ENCODE results near the gene SUSD6.
"Not testable (repeated sequence)": the region's sequence is repeated elsewhere in the genome, so short reads cannot be mapped to it uniquely, and the experiment has no call there.

Gene SUSD6

DNA sequence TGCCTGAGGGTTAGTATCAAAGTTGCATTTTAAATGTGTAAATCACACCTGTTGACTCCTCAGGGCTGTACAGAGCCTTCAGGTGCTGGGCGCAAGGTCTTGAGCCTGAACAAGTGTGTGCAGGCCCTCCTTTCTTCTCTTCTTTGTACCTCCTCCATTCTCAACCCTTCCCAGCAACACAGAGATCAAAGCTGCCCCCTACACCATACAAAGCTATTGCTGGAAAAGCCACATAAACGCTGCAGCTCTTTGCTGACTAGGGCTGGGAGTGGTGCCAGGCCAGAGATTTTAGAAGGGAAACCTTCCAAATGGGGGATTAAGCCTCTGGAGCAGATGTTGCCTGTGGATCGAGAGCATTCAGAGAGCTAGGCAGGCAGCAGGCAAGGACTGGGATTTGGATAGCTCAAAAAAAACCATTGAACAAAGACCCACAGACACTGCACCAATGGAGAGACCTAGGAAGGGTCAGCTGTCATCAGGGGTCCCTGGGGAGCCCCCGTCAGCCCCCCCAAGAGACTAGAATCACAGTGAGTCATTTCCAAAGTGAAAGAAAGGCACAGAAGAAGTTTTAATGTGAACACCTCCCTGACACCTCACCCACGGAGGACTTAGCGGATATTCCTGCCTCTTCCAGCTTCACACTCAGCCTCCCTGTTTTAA, 18.2 kb upstream of the SUSD6 start:
- DNase-seq = no peak

DNA sequence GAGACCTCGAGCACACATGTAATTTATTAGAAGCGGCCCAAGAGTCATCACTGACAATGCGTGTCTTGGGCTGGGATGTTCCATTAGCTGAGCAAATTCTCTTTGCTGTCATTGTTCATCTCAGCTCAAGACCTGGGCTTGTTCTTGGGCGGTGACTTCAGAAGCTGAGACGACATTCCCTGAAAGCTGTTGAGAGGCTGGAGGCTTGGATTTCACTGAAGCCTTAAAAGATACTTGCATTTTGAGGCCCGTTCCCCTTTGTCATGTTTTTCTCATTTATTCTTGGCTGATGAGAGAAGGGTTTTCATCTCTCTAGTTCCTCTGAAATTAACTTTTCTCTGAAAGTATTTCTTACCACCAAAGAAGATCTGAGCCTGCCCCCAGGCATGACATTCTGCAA, 16.6 kb upstream of the SUSD6 start:
- DNase-seq = no peak

DNA sequence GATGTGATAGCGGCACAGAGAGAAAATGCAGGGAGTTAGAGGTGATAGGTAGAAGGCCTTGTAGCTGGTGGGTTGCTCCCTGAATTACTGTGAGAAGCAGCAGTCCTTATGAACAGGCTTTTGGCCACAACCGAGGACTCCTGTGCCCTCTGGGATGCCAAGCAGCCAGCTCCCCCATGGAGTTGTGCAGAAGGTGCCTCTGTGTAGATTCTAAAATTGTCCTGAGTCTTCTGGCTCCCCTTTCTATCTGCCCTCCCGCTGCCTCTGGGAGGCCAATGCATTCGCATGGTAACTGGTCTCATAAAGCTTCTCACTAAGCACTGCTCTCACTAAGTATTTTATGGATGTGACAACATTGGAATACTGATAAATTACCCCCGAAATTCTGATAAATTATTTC, 16.1 kb upstream of the SUSD6 start:
- DNase-seq = no peak

DNA sequence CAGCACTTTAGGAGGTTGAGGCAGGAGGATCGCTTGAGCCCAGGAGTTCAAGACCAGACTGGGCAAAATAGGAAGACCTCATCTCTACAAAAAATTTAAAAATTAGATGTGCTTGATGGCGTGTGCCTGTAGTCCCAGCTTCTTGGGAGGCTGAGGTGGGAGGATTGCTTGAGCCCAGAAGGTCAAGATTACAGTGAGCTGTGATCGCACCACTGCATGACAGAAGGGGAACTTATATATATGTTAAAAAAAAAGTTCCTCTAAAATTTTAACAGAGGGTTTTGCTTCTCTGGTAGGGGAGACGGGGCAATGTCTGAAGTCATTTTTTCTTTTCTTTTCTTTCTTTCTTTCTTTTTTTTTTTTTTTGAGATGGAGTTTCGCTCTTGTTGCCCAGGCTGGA, 12.0 kb upstream of the SUSD6 start:
- not testable (repeated sequence) for DNase-seq

DNA sequence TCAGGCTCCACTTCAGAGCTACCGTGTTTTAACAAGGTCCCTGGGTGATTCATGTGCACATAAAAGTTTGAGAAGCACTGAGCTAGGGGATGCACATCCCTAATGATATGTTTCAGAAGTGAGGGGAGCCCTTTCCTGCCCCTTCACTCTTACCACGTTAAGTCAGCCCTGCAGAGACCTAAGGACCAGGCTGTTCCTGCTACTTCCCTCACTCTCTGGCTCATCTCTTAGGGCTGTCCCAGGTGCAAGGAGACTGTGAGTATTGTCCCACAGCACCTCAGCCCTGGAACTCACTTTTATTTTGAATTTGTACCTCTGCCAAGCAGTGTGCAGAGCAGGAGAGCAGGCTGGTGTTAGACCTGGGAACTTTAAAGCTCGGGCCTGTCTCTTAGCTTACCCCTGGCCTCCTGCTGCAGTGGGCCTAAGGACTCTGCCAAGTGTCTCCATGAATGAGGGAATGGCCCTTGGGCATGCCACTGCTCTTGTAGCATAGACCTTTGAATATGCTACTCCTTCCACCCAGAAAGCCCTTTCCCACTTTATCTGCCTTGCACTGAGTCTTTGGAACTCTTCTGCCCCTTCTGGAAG, 11.0 kb upstream of the SUSD6 start:
- no peak for DNase-seq

DNA sequence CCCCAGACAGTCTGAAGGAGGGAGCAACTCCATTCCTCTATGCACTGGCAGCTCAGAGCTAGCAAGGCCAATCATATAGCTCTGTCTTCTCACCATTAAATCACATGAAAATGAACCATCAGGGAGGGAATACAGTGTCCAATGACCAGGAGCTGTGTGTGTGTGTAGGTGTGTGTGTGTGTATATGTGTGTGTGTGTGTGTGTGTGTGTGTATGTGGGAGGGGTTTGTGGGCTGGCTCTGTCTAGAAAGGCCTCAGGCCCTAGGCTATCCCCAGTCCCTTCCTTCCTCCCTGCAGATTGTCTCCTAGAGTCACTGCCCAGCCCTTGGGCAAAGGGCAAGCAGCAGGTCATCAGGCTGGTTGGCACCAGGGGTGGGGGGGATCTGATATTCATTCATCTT, 5.7 kb upstream of the SUSD6 start:
- no peak for DNase-seq

DNA sequence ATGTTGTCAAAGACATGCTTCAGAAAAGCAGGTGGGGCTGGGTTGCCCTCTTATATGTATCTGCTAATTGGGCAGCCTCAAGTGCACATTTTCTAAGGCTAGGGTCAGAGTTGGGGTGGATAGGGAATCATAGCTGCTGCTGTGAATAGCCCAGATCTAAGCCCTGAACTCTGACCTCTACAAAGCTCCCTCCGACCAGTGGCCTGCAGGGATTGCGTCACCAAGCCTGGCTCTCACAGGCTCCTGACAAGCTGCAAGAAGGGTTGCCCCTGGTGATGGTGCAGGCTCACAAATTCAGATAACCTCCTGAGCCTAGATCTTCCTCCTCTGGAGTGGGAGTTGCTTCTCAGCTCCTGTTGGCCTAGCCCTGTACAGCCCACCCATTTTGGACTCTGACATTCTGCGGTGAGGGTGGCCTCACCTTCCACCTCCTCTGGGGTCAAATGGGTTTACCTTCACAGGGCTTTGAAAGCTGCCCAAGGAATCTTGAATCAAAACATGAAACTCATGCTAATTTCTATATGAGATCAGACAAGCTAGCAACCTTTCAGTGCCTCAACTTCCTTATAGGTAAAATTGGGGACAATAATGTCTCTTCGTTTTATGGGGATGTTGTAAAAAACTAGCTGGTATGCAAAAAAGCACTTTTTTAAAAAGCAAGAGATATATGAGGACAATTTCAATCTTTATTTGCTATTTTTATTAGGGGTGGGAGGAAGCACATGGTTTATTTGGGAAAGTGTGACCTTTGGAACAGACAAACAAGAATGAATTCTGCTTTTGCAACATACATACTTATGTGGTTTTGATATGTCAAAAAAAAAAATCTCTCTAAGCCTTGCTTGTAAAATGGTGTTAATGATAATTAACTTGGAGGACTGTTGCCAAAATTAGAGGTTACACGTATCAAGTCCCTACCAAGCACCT, 4.9 kb upstream of the SUSD6 start:
- DNase-seq = no peak

DNA sequence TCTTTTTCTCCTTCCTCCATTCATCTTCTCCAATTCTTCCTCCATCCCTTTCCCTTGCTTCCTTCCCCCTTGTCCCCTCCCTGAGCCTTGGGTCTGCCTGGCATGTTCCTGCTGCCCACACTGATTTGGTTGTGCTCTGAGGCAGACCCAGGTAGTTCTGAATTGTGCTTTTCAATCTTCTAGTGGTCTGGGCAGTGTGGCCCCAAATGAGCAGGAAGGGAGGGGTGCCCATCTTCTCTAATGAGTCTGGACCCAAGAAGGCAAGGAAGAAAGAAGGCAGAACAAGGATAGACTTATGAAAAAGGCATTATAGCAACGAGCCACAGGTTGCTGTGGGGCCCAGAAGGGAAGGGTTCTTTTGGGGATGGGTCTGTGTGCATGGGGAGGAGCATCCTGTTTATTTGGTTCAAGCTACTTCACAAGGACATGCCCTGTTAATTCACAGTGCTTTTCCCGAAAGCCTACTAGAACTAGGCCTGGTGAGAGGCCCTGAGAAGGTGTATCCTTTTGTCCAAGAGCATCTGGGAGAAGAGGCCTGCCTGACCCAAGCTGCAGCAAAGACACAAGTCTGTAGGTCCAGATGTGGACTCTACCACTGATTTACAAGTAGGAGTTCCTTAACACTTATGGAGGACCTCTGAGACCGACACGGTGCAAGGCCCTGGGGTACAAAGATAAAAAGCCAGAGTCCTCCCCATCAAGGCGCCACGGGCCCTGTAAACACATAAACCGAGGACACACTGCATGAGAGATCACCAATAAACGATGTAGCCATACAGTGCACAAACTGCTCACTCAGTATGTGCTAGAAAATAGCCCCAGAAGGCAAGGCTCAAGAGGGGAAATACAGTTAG, 1.1 kb upstream of the SUSD6 start:
- no peak for DNase-seq

DNA sequence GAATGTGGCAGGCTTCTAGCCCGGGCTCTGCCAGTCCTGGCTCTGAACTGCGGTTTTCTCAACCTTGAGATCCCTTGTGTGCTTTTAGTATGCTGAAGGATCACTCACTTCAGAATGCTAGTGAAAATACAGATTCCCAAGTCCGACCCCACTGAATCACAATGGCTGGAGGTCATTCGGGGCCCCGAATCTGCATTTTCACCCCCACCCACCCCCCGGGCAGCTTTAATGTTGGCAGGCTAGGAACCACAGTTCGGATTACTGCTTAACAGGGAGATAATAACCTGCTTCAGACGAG, 573 bp upstream of the SUSD6 start:
- no peak for DNase-seq

DNA sequence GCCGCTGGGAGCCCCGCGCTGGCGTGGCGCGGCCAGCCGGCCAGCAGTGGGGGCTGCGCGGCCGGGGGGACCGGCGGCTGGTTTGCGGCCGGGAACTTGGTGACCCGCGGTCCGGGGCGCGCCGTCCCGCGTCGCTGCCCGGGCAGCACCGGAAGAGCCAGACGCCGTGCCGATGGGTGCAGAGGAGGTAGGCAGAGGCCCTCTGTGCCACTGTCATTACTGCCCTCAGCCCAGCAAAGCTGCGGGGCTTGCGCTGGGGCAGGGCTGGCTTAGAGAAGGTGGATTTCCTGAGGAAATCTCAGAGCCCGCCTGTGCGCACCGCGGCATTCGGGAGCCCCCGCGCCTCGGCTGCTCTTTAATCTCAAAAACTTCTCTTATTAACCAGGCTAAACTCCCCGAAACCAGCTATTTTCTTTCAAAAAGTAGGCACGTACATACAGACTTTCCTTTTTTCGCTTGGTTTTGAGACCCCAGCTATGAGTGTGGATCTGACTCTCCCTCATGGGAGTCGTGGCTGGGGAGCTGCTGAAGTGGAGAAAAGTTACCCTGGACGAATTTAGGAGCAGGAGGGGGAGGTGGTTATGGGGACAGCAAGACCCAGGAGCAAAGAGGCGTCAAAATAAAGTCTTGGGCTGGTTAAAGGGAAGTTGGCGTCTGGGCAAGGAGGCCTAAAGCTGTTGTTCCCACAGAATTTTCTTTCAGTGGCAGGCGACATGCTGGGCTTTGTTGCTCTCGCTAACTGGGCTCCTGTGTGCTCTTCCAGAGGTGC, 802 bp downstream of the SUSD6 start:
- peak; percentile 35 for DNase-seq

DNA sequence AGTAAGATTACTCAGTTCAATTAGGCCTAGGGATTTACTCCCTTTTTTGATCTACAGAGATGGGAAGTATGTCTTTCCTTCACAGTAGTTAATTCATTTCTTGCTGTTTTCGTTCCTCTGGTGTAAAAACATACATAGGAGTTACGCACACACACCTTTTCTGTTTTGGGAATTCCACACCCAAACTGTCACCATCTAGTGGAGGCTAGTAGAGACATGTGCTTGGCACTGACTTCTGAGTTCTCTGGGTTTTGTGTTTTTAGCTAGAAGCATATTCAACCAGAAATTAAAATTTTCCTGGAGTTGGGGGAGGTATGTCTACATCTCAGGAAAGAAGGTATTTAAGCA, 1.4 kb downstream of the SUSD6 start:
- peak; percentile 42 for DNase-seq

DNA sequence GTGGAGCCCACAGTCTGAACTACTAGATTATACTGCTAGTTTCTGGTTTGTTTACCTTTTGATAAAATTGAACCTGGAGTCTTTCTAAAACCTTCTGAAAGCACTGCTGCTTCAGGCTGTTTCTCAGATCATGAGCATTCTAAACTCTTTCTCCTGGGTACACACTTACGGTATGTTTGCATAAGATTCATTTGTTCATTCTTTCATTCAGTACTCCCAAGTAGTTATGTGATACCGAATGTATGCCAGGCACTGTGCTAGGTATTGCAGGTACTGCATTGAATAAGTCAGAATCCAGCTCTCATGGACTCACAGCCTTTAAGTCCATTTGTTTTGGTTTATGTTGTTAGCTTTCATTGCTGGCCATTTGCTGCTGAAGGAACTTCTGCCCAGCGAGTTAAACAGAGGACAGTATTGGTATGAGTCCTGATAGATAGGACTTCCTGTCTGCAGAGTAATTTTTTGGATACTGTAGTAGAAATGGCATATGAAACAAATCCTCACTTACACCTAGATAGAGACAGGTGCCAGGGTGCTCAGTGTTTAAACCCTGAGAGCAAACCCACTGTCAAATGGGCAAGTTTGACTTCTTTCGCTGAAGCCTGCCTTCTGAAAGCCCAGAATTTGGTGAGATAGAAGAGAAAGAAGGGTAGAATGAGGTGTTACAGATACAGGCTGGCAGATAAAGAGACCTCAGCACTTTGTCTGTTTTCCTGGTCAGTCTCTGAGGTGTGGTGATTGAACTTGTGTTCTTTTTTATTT, 2.1 kb downstream of the SUSD6 start:
- DNase-seq = no peak

DNA sequence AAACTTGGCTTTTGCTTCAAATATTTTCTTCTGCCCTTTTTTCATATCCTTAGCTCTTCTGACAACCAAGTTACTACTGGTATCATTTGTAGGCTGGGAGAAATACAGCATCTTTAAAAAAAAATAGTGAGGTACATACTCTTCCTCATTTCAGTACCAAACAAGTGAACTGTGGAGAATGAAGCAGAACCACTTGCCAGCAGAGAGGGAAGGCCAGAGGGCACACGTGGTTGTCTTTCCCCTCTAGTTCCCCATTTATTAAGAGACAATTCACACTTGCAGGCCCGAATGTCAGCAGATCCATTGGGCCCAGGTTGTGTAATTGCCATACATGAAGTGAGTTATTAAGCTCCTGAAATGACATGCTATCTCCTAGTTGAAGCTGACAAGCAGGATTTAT, 3.2 kb downstream of the SUSD6 start:
- no peak for DNase-seq

DNA sequence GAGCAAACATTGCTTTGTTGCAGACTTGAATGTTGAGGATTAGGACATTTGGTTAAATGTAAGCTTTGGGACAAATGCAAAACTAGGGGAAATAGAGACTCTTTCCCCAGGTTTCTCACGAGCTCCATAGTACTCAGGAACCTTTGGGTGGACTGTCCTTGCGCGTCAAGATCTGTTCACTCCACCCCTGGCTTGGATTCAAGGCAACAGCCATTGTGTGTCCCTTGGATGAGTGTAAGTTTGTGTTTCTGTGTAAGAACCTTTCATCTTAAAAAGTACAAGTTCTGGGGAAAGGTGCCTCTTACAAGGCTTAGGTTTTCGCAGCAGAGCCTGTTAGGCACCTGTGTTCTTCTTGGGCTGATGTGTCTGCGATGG, 3.7 kb downstream of the SUSD6 start:
- no peak for DNase-seq

DNA sequence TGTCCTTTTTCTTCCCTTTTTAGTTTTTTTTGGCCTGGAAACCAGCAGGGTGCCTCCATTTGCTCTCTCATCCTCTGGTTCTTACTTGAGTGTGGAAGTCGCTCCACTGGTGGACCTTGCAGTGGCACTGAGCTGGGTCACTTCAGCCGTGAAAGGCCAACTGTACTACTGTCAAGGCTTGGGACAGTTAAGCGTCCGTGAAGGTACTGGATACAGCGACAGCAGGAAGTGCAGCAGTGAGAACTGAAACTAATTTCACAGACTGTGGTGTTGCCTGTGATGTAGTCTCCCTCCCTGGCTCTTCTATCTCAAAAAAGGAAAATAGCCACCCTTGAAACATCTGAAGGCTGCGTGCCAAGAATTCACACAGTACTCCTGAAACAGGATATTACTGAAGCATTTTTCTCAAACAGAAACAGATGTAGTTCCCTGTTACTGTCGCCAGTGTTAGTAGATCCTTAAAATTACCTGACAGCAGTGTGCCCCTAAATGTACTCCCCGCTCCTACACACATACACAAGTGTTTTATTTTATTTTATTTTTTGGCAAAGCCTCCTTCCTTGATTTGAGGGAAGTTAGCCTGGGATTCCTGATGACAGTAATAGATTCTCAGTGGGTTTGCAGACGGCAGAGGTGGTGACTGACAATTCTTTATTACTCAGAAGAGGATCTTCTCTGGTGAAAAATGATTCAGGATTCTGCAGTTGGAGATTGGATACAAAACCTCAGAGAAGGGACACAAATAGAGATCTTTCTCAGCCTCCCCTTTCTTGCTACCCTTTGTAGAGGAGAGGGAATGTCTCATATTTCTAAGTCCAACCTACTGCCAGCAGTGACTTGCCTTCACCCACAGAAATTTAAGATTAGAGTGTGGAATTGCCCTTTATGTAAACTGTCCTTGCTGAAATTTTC, 4.4 kb downstream of the SUSD6 start:
- peak; percentile 52 for DNase-seq

DNA sequence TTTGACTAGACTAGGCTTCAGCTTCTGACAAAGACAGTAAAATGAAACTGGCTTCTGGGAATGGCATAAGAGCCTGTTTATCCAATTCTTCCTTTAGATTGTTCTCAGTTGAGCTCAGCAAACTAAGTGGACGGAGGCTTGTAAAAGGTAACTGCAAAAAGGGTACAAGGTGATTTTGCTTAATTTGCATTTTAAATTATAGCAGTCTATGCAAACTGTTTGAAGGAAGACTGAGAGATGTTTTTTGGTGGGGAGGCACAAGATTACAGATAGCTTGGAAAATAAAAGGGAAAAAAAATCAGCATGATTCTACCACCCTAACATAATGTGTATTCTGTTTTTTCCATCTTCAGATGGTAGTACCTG, 5.0 kb downstream of the SUSD6 start:
- no peak for DNase-seq

DNA sequence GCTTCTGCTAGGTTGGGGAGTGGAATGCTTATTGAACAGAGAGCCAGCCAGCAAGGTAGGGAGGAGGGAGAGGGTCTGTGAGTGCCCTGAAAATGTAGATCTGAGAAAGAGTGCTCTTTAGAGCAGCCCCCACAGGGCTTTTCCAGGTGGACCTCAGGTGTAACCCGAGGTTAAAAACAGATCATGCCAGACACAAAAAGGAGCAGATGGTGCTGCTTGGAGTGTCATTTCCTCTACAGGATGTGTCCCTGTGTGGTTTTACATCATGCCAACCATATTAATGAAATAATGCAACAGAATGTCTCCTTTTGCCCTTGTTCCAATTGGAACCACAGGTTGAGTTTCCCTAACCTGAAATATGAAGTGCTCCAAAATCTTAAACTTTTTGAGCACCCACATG, 6.4 kb downstream of the SUSD6 start:
- no peak for DNase-seq

DNA sequence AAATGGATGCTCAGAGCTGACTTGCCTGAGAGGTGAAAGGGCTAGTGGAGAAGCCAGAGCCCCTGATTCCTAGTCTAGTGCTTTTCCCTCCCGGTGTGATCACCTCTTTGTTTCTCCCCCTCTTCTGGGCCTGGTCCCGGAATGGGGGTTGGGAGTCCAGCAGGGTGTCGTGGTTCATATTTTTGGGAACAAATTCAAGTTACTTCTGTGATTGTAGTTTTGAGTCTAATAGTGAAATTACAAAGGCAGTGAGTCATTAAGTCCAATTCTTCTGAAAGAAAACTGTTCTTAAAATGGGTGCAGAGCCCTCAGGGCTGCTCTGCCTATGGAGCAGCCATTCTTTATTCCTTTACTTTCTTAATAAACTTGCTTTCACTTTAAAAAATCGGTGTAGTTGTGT, 7.6 kb downstream of the SUSD6 start:
- no peak for DNase-seq

DNA sequence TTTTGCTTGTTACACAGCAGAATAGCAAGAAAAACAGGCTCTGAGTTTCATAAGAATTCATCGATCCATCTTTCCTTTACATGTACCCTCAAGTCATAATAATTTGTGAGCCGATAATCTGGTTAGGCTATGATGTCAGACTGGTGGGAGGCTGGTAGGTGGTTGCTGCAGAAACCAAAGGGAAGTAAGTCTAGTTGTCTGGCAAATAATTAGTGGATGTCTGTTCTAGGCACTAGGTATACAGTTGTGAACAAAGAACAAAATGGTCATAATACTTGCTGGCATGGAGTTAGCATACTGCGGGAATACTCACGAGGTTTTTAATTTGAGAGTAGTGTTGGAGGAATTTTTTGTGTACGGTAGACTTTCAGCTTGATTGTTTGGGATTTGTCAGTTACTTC, 8.8 kb downstream of the SUSD6 start:
- DNase-seq = peak; percentile 40

DNA sequence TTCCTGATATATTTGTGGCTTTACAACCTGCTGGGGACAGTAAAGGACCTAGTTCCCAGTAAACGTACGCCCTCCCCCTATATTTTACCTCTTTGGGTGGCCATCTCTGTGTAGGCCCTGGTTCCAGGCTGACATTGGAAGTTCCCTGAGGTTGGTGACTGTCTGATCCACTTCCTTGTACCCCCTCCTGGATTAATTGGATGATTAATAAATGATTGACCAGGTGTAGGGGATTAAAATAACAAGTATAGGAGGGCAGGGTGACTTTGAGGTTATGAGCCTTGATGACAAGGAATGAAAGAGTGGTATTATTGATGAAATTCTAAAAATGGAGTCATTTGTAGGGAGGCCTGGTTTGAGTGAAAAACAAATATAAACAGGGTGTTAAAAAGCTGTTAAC, 9.6 kb downstream of the SUSD6 start:
- DNase-seq = peak; percentile 56

DNA sequence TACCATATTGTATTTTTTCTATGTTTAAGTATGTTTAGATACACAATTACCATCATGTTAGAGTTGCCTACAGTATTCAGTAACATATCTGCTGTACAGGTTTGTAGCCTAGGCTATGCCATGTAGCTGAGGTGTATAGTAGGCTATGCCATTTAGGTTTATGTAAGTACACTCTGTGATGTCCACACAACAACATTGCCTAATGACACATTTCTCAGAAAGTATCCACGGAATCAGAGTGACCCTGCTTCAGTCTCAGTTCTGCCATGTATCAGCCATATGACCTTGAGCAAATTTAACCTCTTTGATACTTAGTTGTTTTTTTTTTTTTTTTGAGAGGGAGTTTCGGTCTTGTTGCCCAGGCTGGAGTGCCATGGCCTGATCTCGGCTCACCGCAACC, 12.7 kb downstream of the SUSD6 start:
- DNase-seq = no peak

Data from kidney glomerular epithelial cell (primary cell).